Upper lobe of right lung (tissue), 1 donor: ENCODE data around the gene CDC5L. TPM values are rescaled to one million over a fixed set of nuclear protein-coding genes. Genes with fewer than 3 reads are reported as not detected.

Experiments used
- ATAC-seq: fragments of 200-7000 bp; cut with Tn5 transposase; one replicate; pipeline ENCODE4 v1.9.1; 2020; ENCODE audit warnings: mild to moderate bottlenecking, moderate library complexity
- DNase-seq: peaks from one replicate; pipeline ENCODE4 v3.0.0-alpha.2; 2020
- H3K27ac ChIP-seq: fragments of 200-600 bp; one replicate; pipeline ENCODE4 v1.8.0; 2022
- H3K27me3 ChIP-seq: fragments of 200-600 bp; one replicate; pipeline ENCODE4 v1.8.0; 2022; ENCODE audit warnings: mild to moderate bottlenecking
- H3K36me3 ChIP-seq: fragments of 200-600 bp; one replicate; pipeline ENCODE4 v1.8.0; 2022
- H3K4me1 ChIP-seq: fragments of 200-600 bp; one replicate; pipeline ENCODE4 v1.8.0; 2022
- H3K4me3 ChIP-seq: fragments of 200-600 bp; one replicate; pipeline ENCODE4 v1.8.0; 2022; ENCODE audit warnings: mild to moderate bottlenecking
- H3K9me3 ChIP-seq: fragments of 200-600 bp; one replicate; pipeline ENCODE4 v1.8.0; 2022
- intact Hi-C: fragments of 100-400 bp; cut with DNase I; formaldehyde crosslinking; loops from one replicate; pipeline ENCODE4 v1.11.0; 2022
- total RNA-seq: library from RNA; stranded (reverse); fragmentation: NEBNext Ultra II Directional; extraction: Animal tissue kit (Norgen Biotek cat#: 25700); gene quantifications from one replicate; pipeline ENCODE4 v1.2.1, GENCODE V29; 2021
- TF ChIP-seq, protein P1 (sequence below): fragments of 200-600 bp; IDR thresholded peaks from one replicate; pipeline ENCODE4 v1.8.0; 2022; ENCODE audit warnings: antibody characterized with exemption
- donor health status: DM: no; HTN: yes; CAD: no; lungs with severe emphysema.

CDC5L gene
- total RNA-seq, 1 donor from 2014 or later = 17.8 TPM

GRCh38 chr6:44456070-44456965, 68.8 kb downstream of the CDC5L start:
- no peaks in the 10 kb centered on the region for H3K27me3 ChIP-seq
- H3K9me3 ChIP-seq = no peaks in the 10 kb centered on the region
- peaks cover 16% of the 10 kb centered on the region for H3K4me1 ChIP-seq
- H3K27ac ChIP-seq = no peak overlapping the region
- intact Hi-C loops = no loop called here
- H3K36me3 ChIP-seq = peaks cover 8% of the 10 kb centered on the region
- H3K4me3 ChIP-seq = no peak overlapping the region
- TF ChIP-seq, protein P1, sequence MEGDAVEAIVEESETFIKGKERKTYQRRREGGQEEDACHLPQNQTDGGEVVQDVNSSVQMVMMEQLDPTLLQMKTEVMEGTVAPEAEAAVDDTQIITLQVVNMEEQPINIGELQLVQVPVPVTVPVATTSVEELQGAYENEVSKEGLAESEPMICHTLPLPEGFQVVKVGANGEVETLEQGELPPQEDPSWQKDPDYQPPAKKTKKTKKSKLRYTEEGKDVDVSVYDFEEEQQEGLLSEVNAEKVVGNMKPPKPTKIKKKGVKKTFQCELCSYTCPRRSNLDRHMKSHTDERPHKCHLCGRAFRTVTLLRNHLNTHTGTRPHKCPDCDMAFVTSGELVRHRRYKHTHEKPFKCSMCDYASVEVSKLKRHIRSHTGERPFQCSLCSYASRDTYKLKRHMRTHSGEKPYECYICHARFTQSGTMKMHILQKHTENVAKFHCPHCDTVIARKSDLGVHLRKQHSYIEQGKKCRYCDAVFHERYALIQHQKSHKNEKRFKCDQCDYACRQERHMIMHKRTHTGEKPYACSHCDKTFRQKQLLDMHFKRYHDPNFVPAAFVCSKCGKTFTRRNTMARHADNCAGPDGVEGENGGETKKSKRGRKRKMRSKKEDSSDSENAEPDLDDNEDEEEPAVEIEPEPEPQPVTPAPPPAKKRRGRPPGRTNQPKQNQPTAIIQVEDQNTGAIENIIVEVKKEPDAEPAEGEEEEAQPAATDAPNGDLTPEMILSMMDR = peak; percentile 84
- DNase-seq (no peak), ATAC-seq (peak; percentile 88)

- ATAC-seq (no peak), DNase-seq (no peak)
- H3K4me3 ChIP-seq = no peak overlapping the region
- intact Hi-C loops = no loop called here
- peaks cover 4% of the 10 kb centered on the region for H3K36me3 ChIP-seq
- no peak overlapping the region for H3K27ac ChIP-seq
- H3K9me3 ChIP-seq = no peaks in the 10 kb centered on the region
- TF ChIP-seq, protein P1 = no peak
- H3K27me3 ChIP-seq = no peaks in the 10 kb centered on the region
- peaks cover 16% of the 10 kb centered on the region for H3K4me1 ChIP-seq
Observed at GRCh38 chr6:44456966-44457292, 69.4 kb downstream of the CDC5L start.

- H3K4me1 ChIP-seq = peaks cover 16% of the 10 kb centered on the region
- no peaks in the 10 kb centered on the region for H3K27me3 ChIP-seq
- no peaks in the 10 kb centered on the region for H3K9me3 ChIP-seq
- H3K27ac ChIP-seq = no peak overlapping the region
- TF ChIP-seq, protein P1 = peak; percentile 6
- no peaks in the 10 kb centered on the region for H3K36me3 ChIP-seq
- intact Hi-C loops = no loop called here
- DNase-seq (no peak), ATAC-seq (peak; percentile 32)
- H3K4me3 ChIP-seq = no peak overlapping the region
Observed at GRCh38 chr6:44457596-44457995, 70.1 kb downstream of the CDC5L start.

GRCh38 chr6:44458551-44458950, 71.0 kb downstream of the CDC5L start:
- H3K4me3 ChIP-seq = no peak overlapping the region
- H3K4me1 ChIP-seq = peaks cover 16% of the 10 kb centered on the region
- DNase-seq (no peak), ATAC-seq (no peak)
- intact Hi-C loops = no loop called here
- no peaks in the 10 kb centered on the region for H3K27me3 ChIP-seq
- no peak overlapping the region for H3K27ac ChIP-seq
- TF ChIP-seq, protein P1 = no peak
- no peaks in the 10 kb centered on the region for H3K36me3 ChIP-seq
- H3K9me3 ChIP-seq = no peaks in the 10 kb centered on the region

GRCh38 chr6:44462335-44462734, 74.8 kb downstream of the CDC5L start:
- Histone ChIP-seq H3K36me3 (no peaks in the 10 kb centered on the region), H3K27ac (no peak overlapping the region), H3K4me3 (no peak overlapping the region), H3K27me3 (no peaks in the 10 kb centered on the region), H3K9me3 (no peaks in the 10 kb centered on the region), H3K4me1 (peaks cover 6% of the 10 kb centered on the region)
- DNase-seq = no peak
- intact Hi-C loops = no loop called here
- ATAC-seq = no peak
- TF ChIP-seq, protein P1 = no peak
